HG03442 (cell line): Measurements from ENCODE around the gene CCL7.
"Not testable (repeated sequence)": the region's sequence is repeated elsewhere in the genome, so short reads cannot be mapped to it uniquely, and the experiment has no call there.

Source experiments
- ATAC-seq: cut with Tn5 transposase; IDR thresholded peaks from one replicate; pipeline ENCODE4 v1.9.1; 2021; ENCODE audit warnings: mild to moderate bottlenecking, moderate library complexity; ENCODE audit not compliant: unreplicated experiment

CCL7 gene

GRCh38 chr17:34269969-34270368, at the start of gene CCL7:
CCL7 (plus strand) TSS chr17:34270221; CDS start chr17:34270291, 70 bp downstream.
- no peak for ATAC-seq

DNA sequence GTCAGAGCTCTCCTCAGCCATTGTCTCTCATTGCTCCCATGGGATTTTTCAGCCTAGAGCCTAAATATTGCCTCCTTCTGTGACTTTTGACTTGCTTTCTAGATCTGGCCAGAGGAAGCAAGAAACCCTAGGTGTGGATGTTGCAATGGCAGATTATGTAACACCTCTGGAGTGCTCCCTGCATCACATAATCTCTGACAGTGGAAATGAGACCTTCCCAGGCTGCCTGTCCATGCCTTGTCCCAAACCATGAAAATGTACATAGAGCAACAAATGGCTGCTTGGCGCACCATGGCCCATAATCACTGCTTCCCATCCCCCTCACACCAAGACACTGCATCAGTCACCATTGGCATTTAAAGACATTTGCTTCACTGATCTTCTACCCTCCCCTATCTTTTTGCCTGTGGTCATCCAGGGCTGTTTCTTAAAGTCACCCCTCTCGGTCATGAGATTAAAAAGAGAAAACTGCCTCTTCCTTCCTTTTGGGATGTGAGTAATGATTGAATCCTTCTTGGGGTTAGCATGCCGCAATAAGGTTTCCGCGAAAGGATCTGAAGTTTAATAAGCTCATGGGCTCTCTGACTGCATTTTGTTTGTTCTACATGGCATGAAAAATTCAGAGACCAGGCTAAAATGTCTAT, 49.1 kb upstream of the CCL7 start:
- ATAC-seq = no peak

DNA sequence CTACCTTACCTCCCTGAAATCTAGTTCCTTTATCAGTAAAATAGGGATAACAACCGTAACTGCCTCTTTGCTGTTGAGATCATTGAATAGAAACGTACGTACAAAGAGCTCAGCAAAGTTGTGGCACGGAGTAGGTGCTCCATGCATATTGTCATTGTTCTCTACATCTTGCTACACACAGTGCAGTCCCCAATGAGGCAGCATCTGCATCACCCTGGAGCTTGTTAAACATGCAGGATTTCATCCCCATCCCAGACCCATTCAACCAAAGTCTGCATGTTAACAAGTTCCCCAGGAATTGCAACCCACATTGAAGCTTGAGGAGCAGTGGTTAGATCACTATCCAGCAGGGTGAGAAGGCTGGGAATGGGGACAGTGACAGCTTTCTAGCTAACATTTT, 48.6 kb upstream of the CCL7 start:
- no peak for ATAC-seq

DNA sequence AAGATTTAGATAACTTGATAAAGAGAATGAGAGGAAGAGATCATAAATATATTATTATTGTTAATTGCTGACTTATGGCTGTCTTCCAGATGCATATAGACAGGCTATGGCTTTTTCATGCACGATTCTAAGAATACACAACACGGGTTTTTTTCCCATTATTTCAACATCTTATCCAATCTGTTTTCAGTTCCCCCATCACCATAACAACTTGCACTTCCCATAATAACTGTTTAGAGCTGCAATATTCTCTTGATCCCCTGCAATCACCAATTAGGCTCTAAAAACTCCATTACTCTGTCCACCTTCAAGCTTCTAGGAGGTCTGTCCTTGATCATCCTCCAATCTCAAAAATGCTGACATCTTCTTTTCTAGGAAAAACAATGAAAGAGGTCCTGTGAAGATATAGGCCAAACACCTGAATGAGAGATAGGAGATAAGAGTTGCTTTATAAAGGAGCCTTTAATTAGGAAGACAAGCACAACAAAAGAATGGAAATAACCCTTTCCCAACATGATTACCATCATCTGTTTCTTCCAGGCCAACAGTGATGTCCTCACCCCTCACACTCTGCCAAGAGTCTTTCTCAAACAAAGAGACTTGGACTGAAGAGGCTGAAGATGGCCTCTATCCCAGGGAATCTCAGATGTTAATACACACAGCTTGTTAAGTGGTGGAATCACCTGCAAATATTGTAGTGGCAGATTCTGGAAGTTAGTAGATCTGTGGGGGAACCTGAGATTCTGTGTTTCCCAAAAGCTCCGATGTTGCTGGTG, 47.1 kb upstream of the CCL7 start:
- no peak for ATAC-seq

GRCh38 chr17:34225046-34225445, 45.0 kb upstream of the CCL7 start:
- ATAC-seq = no peak

GRCh38 chr17:34226011-34226743, 43.8 kb upstream of the CCL7 start:
- ATAC-seq = no peak

- no peak for ATAC-seq
Observed at GRCh38 chr17:34226744-34227034, 43.3 kb upstream of the CCL7 start.

GRCh38 chr17:34227293-34227692, 42.7 kb upstream of the CCL7 start:
- not testable (repeated sequence) for ATAC-seq

GRCh38 chr17:34227707-34228106, 42.3 kb upstream of the CCL7 start:
- ATAC-seq = no peak

DNA sequence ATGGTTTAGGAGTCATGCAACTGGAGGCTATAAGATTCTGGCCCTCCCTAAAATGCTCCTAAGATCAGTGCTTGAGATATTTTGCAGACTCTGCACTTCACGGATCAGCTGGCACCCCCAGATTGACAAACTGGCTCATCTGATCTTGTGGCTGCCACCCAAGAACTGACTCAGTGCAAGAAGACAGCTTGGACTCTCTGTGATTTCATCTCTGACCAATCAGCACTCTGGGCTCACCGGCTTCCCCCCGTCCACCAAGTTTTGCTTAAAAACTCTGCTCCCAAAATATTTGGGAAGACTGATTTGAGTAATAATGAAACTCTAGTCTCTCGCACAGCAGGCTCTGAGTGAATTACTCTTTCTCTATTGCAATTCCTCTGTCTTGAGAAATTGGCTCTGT, 41.2 kb upstream of the CCL7 start:
- no peak for ATAC-seq

DNA sequence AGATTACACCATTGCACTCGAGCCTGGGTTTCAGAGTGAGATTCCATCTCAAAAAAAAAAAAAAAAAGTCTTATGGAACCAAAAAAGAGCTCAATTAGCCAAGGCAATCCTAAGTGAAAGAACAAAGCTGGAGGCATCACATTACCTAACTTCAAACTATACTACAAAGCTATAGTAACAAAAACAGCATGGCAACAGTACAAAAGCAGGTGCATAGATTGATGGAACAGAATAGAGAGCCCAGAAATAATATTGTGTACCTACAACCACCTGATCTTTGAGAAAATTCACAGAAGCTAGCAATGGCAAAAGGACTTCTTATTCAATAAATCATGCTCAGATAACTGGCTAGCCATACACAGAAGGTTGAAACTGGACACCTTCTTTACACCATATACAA, 39.7 kb upstream of the CCL7 start:
- ATAC-seq = no peak

- no peak for ATAC-seq
Observed at GRCh38 chr17:34234616-34235015, 35.4 kb upstream of the CCL7 start.

GRCh38 chr17:34235389-34236028, 34.5 kb upstream of the CCL7 start:
- ATAC-seq = no peak

GRCh38 chr17:34236281-34236892, 33.6 kb upstream of the CCL7 start:
- ATAC-seq = no peak

DNA sequence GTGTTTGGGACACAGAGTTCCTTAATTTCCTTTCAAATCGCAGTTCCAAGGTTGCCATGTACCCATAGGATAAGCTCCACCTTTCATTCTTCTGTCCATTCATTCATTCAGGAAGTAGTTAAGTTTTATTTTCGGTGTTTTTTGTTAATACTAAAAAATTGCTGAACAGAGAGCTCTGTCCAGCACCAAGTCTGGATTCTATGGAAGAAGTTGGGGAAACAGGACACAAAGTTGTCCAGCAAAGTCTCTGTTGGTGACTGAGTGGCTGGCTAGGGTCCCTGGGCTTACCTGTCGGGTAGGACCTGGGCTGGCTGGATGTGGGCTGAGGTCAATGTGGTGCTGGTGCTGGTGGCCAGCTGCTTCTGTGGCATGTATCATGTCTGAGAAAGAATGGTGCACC, 32.6 kb upstream of the CCL7 start:
- ATAC-seq = no peak

GRCh38 chr17:34241062-34241461, 29.0 kb upstream of the CCL7 start:
- ATAC-seq = no peak

- ATAC-seq = no peak
Observed at GRCh38 chr17:34242587-34243363, 27.2 kb upstream of the CCL7 start.

DNA sequence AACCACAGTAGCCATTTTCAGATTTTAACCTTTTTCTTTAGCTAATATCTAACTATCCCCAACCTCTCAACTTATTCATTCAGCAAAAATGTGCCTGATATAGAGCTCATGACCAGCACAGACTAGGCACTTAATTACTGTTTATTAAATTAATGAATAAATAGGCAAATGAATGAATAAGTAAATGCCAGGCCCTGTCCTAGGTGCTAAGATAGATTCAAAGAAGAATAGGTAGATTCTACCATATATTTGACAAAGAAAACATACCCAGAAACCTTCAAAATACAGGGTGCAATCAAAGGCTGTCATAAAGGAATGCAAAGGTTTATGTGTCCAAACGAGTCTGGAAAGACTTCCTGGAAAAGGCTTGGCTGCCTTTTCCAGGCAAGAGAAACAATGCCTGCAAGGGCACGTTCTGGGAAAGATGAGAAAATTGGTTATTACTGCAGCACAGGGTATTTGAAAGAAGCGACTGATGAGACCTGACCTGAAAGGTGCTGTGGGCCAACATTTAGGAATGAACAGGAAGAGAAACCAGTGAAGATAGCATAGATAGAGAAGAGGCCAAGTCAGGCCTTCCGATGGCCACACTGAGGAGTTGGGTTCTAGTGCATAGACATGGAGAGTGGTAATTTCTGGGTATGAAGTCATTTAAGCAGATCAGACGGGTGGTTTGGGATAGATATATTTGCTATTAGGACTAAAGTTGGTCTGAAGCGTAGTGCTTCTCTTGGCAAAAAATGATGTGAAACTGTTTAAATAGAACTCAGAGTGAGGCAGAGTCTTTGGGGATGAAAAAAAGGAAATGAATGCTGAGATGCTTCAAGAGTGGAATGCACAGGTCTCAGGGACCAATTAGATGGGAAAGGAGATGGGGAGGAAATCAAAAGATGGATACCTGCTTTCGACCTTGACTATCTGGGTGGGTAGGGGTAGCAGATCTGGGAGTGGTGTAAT, 26.4 kb upstream of the CCL7 start:
- no peak for ATAC-seq

DNA sequence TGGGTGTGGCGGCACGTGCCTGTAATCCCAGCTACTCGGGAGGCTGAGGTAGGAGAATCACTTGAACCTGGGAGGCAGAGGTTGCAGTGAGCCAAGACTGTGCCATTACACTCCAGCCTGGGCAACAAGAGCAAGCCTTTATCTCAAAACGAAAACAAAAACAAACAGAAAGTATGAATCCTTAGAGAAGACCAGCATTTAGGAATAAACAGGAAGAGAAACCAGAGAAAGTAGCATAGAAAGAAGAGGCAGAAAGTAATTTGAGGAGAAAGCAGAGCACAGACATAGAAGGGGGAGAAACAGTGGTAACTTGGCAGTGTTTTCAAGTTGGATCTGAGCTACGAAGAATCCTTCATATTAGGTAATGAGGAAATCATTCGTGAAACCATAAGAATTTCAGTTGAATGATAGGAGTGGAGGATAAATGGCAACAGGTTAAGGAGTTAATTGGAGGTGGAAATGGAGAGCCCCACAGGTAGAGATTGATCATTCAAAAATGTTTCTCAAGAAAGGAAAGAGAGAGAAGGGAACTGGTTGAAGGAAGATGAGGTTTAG, 24.6 kb upstream of the CCL7 start:
- no peak for ATAC-seq
